OCI-LY3 (cell line): ENCODE data around the gene BRS3.

Source experiments
- EZH2phosphoT487 ChIP-seq: fragments of 200-600 bp; shearing (Covaris generic); IDR thresholded peaks from 2 replicates; pipeline ENCODE4 v1.6.1; 2018; ENCODE audit warnings: antibody characterized with exemption, mixed run types, low read depth
- TF ChIP-seq, protein P1 (sequence below): fragments of 200-600, 300-600 bp; sonication (generic); IDR thresholded peaks from 2 replicates; pipeline ENCODE4 v1.5.1; 2014; ENCODE audit warnings: antibody characterized with exemption, low read length, low read depth

DNA sequence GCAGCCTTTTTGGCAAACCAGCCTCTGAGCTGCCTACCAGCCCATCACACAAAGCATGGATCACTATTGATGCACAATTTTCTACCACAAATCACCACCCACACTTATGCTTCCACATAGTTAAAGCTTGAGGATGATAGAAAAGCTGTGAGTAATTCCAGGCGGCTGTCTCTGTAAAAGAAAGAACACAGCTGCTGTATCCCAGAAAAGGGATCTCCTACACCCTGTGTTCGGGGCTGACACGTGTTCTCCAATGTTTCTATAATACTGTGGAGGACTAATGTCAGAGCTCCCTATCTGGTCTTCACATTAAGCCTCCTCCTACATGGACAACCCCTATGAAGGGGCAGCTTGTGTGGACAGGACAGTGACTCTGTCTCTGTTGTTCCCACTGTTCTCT, 12.5 kb upstream of the BRS3 start:
- TF ChIP-seq, protein P1, sequence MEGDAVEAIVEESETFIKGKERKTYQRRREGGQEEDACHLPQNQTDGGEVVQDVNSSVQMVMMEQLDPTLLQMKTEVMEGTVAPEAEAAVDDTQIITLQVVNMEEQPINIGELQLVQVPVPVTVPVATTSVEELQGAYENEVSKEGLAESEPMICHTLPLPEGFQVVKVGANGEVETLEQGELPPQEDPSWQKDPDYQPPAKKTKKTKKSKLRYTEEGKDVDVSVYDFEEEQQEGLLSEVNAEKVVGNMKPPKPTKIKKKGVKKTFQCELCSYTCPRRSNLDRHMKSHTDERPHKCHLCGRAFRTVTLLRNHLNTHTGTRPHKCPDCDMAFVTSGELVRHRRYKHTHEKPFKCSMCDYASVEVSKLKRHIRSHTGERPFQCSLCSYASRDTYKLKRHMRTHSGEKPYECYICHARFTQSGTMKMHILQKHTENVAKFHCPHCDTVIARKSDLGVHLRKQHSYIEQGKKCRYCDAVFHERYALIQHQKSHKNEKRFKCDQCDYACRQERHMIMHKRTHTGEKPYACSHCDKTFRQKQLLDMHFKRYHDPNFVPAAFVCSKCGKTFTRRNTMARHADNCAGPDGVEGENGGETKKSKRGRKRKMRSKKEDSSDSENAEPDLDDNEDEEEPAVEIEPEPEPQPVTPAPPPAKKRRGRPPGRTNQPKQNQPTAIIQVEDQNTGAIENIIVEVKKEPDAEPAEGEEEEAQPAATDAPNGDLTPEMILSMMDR, result no peak
- no peak for TF ChIP-seq EZH2phosphoT487
